Jurkat, Clone E6-1 (cell line): ENCODE data around the gene SHISA6.

Experiments used
- DNase-seq: peaks from one replicate; pipeline ENCODE4 v3.0.0-alpha.2; 2011; ENCODE audit warnings: low read depth, low spot score
- H3K4me3 ChIP-seq: 2 replicates; pipeline ENCODE4 v1.5.1; 2011; ENCODE audit warnings: mild to moderate bottlenecking, low read length, control low read depth, moderate library complexity

SHISA6 gene

GRCh38 chr17:11487469-11487868, 246.5 kb downstream of the SHISA6 start:
- DNase-seq = no peak

GRCh38 chr17:11488407-11488806, 247.4 kb downstream of the SHISA6 start:
- no peak for DNase-seq
- H3K4me3 ChIP-seq = no peak overlapping the region

More at GRCh38 chr17:11487469-11487868, 246.5 kb downstream of the SHISA6 start:
- no peak overlapping the region for H3K4me3 ChIP-seq

GRCh38 chr17:11490171-11490755, 249.2 kb downstream of the SHISA6 start:
- H3K4me3 ChIP-seq = no peak overlapping the region
- DNase-seq = no peak

- no peak for DNase-seq
- H3K4me3 ChIP-seq = no peak overlapping the region
Observed at GRCh38 chr17:11492511-11492910, 251.5 kb downstream of the SHISA6 start.

- DNase-seq = no peak
- H3K4me3 ChIP-seq = no peak overlapping the region
Observed at GRCh38 chr17:11493936-11494335, 252.9 kb downstream of the SHISA6 start.

GRCh38 chr17:11495613-11496012, 254.6 kb downstream of the SHISA6 start:
- DNase-seq = no peak
- H3K4me3 ChIP-seq = no peak overlapping the region

- no peak for DNase-seq
- H3K4me3 ChIP-seq = no peak overlapping the region
Observed at GRCh38 chr17:11499881-11500280, 258.9 kb downstream of the SHISA6 start.

- no peak overlapping the region for H3K4me3 ChIP-seq
- no peak for DNase-seq
Observed at GRCh38 chr17:11503308-11504035, 262.5 kb downstream of the SHISA6 start.

- DNase-seq = peak; percentile 41
- no peak overlapping the region for H3K4me3 ChIP-seq
Observed at GRCh38 chr17:11506635-11507034, 265.6 kb downstream of the SHISA6 start.

GRCh38 chr17:11511696-11512095, 270.7 kb downstream of the SHISA6 start:
- no peak for DNase-seq
- no peak overlapping the region for H3K4me3 ChIP-seq

GRCh38 chr17:11514565-11514964, 273.6 kb downstream of the SHISA6 start:
- no peak for DNase-seq
- H3K4me3 ChIP-seq = no peak overlapping the region

GRCh38 chr17:11514981-11515680, 274.1 kb downstream of the SHISA6 start:
- H3K4me3 ChIP-seq = no peak overlapping the region
- DNase-seq = no peak

- DNase-seq = no peak
- H3K4me3 ChIP-seq = no peak overlapping the region
Observed at GRCh38 chr17:11515901-11516300, 274.9 kb downstream of the SHISA6 start.

GRCh38 chr17:11535231-11535630, 294.2 kb downstream of the SHISA6 start:
- H3K4me3 ChIP-seq = no peak overlapping the region
- DNase-seq = no peak

GRCh38 chr17:11538366-11538765, 297.4 kb downstream of the SHISA6 start:
- DNase-seq = no peak
- H3K4me3 ChIP-seq = no peak overlapping the region

- no peak overlapping the region for H3K4me3 ChIP-seq
- DNase-seq = no peak
Observed at GRCh38 chr17:11539637-11540036, 298.6 kb downstream of the SHISA6 start.

- DNase-seq = no peak
- H3K4me3 ChIP-seq = no peak overlapping the region
Observed at GRCh38 chr17:11545002-11545401, 304.0 kb downstream of the SHISA6 start.

- H3K4me3 ChIP-seq = no peak overlapping the region
- DNase-seq = no peak
Observed at GRCh38 chr17:11545696-11546095, 304.7 kb downstream of the SHISA6 start.

GRCh38 chr17:11547853-11548252, 306.8 kb downstream of the SHISA6 start:
- no peak overlapping the region for H3K4me3 ChIP-seq
- DNase-seq = no peak

- no peak for DNase-seq
- H3K4me3 ChIP-seq = no peak overlapping the region
Observed at GRCh38 chr17:11548398-11548797, 307.4 kb downstream of the SHISA6 start.
